H1 (cell line): ENCODE results near the gene OSCP1. TPM values are rescaled to one million over a fixed set of nuclear protein-coding genes. Genes with fewer than 3 reads are reported as not detected.

Experiments used
- CTCF ChIA-PET: fragments of 300-600 bp; sonication (Branson Sonifier 250); formaldehyde crosslinking; loops from one replicate; lab custom pipeline; 2021; ENCODE audit not compliant: partially characterized antibody; lab: Charles Lee
- POLR2A ChIA-PET: fragments of 300-600 bp; sonication (Branson Sonifier 250); formaldehyde crosslinking; loops from one replicate; lab custom pipeline; 2021; ENCODE audit warnings: inconsistent platforms; ENCODE audit not compliant: partially characterized antibody; lab: Charles Lee
- DNase-seq, 2 experiments: peaks; one replicate each; pipeline versions ENCODE4 v3.0.0 to v3.0.0-alpha.2; 2010 to 2022; ENCODE audit warnings: low spot score in 2 of 2, low read depth in 1 of 2, mixed read lengths in 1 of 2
- FAIRE-seq: peaks from 2 replicates; lab custom pipeline; 2011; peaks lifted over from hg19 to GRCh38; lab: Jason Lieb, UNC
- H2AFZ ChIP-seq: 2 replicates; pipeline ENCODE4 v1.8.1; 2012; ENCODE audit warnings: low read length, inconsistent platforms
- H2AK5ac ChIP-seq: 2 replicates; pipeline ENCODE4 v1.6.1; 2013; ENCODE audit warnings: low read depth, low read length
- H2BK120ac ChIP-seq: replicated peaks from 2 replicates; pipeline ENCODE3; 2013; ENCODE audit warnings: low read depth, low read length, inconsistent platforms
- H2BK12ac ChIP-seq: 2 replicates; pipeline ENCODE4 v1.6.1; 2013; ENCODE audit warnings: low read depth, low read length
- H2BK15ac ChIP-seq: 2 replicates; pipeline ENCODE4 v1.6.1; 2013; ENCODE audit warnings: low read length
- H2BK20ac ChIP-seq: 2 replicates; pipeline ENCODE4 v1.6.1; 2013; ENCODE audit warnings: low read length
- H2BK5ac ChIP-seq: 2 replicates; pipeline ENCODE4 v1.6.1; 2013; ENCODE audit warnings: low read depth, low read length
- H3K14ac ChIP-seq: 2 replicates; pipeline ENCODE4 v1.6.1; 2013; ENCODE audit warnings: inconsistent platforms; ENCODE audit not compliant: insufficient read length
- H3K18ac ChIP-seq: 2 replicates; pipeline ENCODE4 v1.6.1; 2013; ENCODE audit warnings: low read length; ENCODE audit errors: extremely low read depth
- H3K23ac ChIP-seq: 2 replicates; pipeline ENCODE4 v1.6.1; 2013; ENCODE audit warnings: inconsistent platforms; ENCODE audit not compliant: insufficient read length
- H3K23me2 ChIP-seq: 2 replicates; pipeline ENCODE4 v1.6.1; 2013; ENCODE audit warnings: low read depth, low read length
- H3K27ac ChIP-seq: 2 replicates; pipeline ENCODE4 v1.6.1; 2011; ENCODE audit warnings: low read depth, low read length, inconsistent platforms
- H3K27me3 ChIP-seq, 4 experiments: replicated peaks in 1 of 4; 1 replicate in 1 of 4; 2 replicates in 3 of 4; pipeline versions ENCODE4 v1.6.1 to v1.8.1; 2011 to 2013; ENCODE audit warnings: low read length in 3 of 4, mild to moderate bottlenecking in 3 of 4, inconsistent platforms in 2 of 4, mixed read lengths in 2 of 4, moderate library complexity in 1 of 4; ENCODE audit not compliant: control insufficient read depth in 3 of 4, insufficient read depth in 3 of 4; ENCODE audit errors: extremely low read depth in 1 of 4
- H3K36me3 ChIP-seq, 4 experiments: 2 replicates each; pipeline versions ENCODE4 v1.6.1 to v1.8.1; 2011 to 2013; ENCODE audit warnings: mild to moderate bottlenecking in 4 of 4, low read length in 3 of 4, moderate library complexity in 2 of 4, control low read depth in 1 of 4, inconsistent platforms in 1 of 4; ENCODE audit not compliant: insufficient read depth in 4 of 4, control insufficient read depth in 2 of 4
- H3K4ac ChIP-seq: replicated peaks from 2 replicates; pipeline ENCODE3; 2013; ENCODE audit warnings: low read length, low read depth, mixed read lengths, inconsistent platforms; ENCODE audit not compliant: insufficient read length
- H3K4me1 ChIP-seq, 4 experiments: replicated peaks in 1 of 4; 1 replicate in 1 of 4; 2 replicates in 3 of 4; pipeline versions ENCODE4 v1.6.1 to v1.8.1; 2011 to 2013; ENCODE audit warnings: low read length in 3 of 4, inconsistent platforms in 2 of 4, mixed read lengths in 1 of 4; ENCODE audit not compliant: insufficient read depth in 4 of 4, control insufficient read depth in 3 of 4
- H3K4me2 ChIP-seq, 2 experiments: 2 replicates each; pipeline versions ENCODE4 v1.6.1 to v1.8.1; 2011 to 2013; ENCODE audit warnings: low read depth in 2 of 2, low read length in 2 of 2, control low read depth in 1 of 2, inconsistent platforms in 1 of 2, mild to moderate bottlenecking in 1 of 2; ENCODE audit not compliant: insufficient read depth in 1 of 2
- H3K4me3 ChIP-seq, 4 experiments: fragments of 200-600, 300-600 bp in 1 of 4; sonication (generic), shearing (Covaris generic), sonication (Bioruptor Twin) in 1 of 4; 2 replicates each; pipeline versions ENCODE4 v1.5.1 to v1.8.1; 2011 to 2016; ENCODE audit warnings: low read length in 4 of 4, low read depth in 3 of 4, control low read depth in 2 of 4, inconsistent platforms in 2 of 4, mild to moderate bottlenecking in 2 of 4, mixed read lengths in 1 of 4, moderate library complexity in 1 of 4; ENCODE audit not compliant: insufficient read depth in 2 of 4; ENCODE audit errors: extremely low read depth in 1 of 4
- H3K56ac ChIP-seq: replicated peaks from 2 replicates; pipeline ENCODE3; 2013; ENCODE audit warnings: low read depth, mild to moderate bottlenecking, mixed read lengths, low read length, inconsistent platforms; ENCODE audit not compliant: insufficient read length
- H3K79me1 ChIP-seq: 2 replicates; pipeline ENCODE4 v1.6.1; 2013; ENCODE audit warnings: low read depth, low read length, control low read depth
- H3K79me2 ChIP-seq, 2 experiments: 2 replicates each; pipeline versions ENCODE4 v1.6.1 to v1.8.1; 2012 to 2013; ENCODE audit warnings: low read length in 2 of 2, mild to moderate bottlenecking in 2 of 2, inconsistent platforms in 1 of 2; ENCODE audit not compliant: insufficient read depth in 2 of 2, control insufficient read depth in 1 of 2
- H3K9ac ChIP-seq, 4 experiments: replicated peaks in 1 of 4; 1 replicate in 1 of 4; 2 replicates in 3 of 4; pipeline versions ENCODE4 v1.6.1 to v1.8.1; 2011 to 2013; ENCODE audit warnings: low read depth in 3 of 4, low read length in 3 of 4, control low read depth in 2 of 4, mild to moderate bottlenecking in 2 of 4, moderate library complexity in 2 of 4, inconsistent platforms in 1 of 4; ENCODE audit errors: extremely low read depth in 1 of 4
- H3K9me3 ChIP-seq, 2 experiments: 2 replicates each; pipeline versions ENCODE4 v1.6.1 to v1.8.1; 2012 to 2013; ENCODE audit warnings: mild to moderate bottlenecking in 2 of 2, moderate library complexity in 2 of 2, control low read depth in 1 of 2, inconsistent platforms in 1 of 2, low read depth in 1 of 2, low read length in 1 of 2, mixed read lengths in 1 of 2; ENCODE audit not compliant: insufficient read depth in 2 of 2
- H4K20me1 ChIP-seq, 2 experiments: replicated peaks in 1 of 2; 2 replicates each; pipeline versions ENCODE3 to v1.8.1; 2011 to 2013; ENCODE audit warnings: inconsistent platforms in 2 of 2, low read length in 2 of 2, mild to moderate bottlenecking in 1 of 2; ENCODE audit not compliant: insufficient read depth in 2 of 2, control insufficient read depth in 1 of 2
- H4K5ac ChIP-seq: 2 replicates; pipeline ENCODE4 v1.6.1; 2013; ENCODE audit warnings: low read length, low read depth, mixed read lengths, inconsistent platforms; ENCODE audit not compliant: insufficient read length
- H4K8ac ChIP-seq: 2 replicates; pipeline ENCODE4 v1.8.0; 2013; ENCODE audit warnings: mild to moderate bottlenecking, moderate library complexity, low read length, inconsistent platforms; ENCODE audit not compliant: insufficient read depth; ENCODE audit errors: extremely low read depth
- H4K91ac ChIP-seq: replicated peaks from 2 replicates; pipeline ENCODE3; 2013; ENCODE audit warnings: low read length, mixed read lengths, inconsistent platforms; ENCODE audit not compliant: insufficient read length
- CBX5 ChIP-seq: fragments of 300-800, 300-1000 bp; sonication (generic); IDR thresholded peaks from 2 replicates; pipeline ENCODE4 v1.7.1; 2016; ENCODE audit warnings: antibody characterized with exemption, low read length, low read depth
- JUN ChIP-seq: IDR thresholded peaks from 2 replicates; pipeline ENCODE4 v1.6.1; 2011; ENCODE audit warnings: low read depth, mild to moderate bottlenecking, improper control_type of control experiment, low read length
- RAD21 ChIP-seq, 2 experiments: IDR thresholded peaks in 1 of 2; conservative IDR thresholded peaks in 1 of 2; 2 replicates each; pipeline ENCODE4 v1.6.1; 2011; ENCODE audit warnings: low read depth in 2 of 2, low read length in 2 of 2, improper control_type of control experiment in 1 of 2, inconsistent platforms in 1 of 2, mild to moderate bottlenecking in 1 of 2, moderate library complexity in 1 of 2
- RXRA ChIP-seq: IDR thresholded peaks from 2 replicates; pipeline ENCODE4 v1.6.1; 2011; ENCODE audit warnings: low read depth, mild to moderate bottlenecking, low read length, moderate library complexity; ENCODE audit not compliant: insufficient read depth
- SIRT6 ChIP-seq: IDR thresholded peaks from one replicate; pipeline ENCODE4 v1.7.1; 2012; ENCODE audit warnings: low read length, inconsistent platforms
- WGBS, 2 experiments: shearing (Covaris generic) in 1 of 2; methylation state at CpG; one replicate each; pipeline versions ENCODE4 v1.1.6 to v1.1.7; 2013 to 2015; ENCODE audit warnings: low lambda C conversion rate in 2 of 2, mixed read lengths in 2 of 2, inconsistent platforms in 1 of 2, low coverage in 1 of 2, missing lambda C conversion rate in 1 of 2; ENCODE audit not compliant: insufficient replicate concordance in 2 of 2, insufficient coverage in 1 of 2, insufficient read length in 1 of 2; ENCODE audit errors: extremely low coverage in 1 of 2, missing lambda C conversion rate in 1 of 2; 5-methylcytosine and 5-hydroxymethylcytosine counted together
- polyA plus RNA-seq, 7 experiments: library from polyadenylated mRNA; depleted of rRNA in 3 of 7; stranded (reverse) in 5 of 7; unstranded in 2 of 7; fragments of >200 nt in 5 of 7; fragments of 200-250 nt in 2 of 7; gene quantifications; 1 replicate in 5 of 7; 2 replicates in 1 of 7; 4 replicates in 1 of 7; pipeline versions ENCODE4 v1.2.1 to v1.2.3, GENCODE V29; 2011 to 2013; ENCODE audit warnings: missing spikeins in 2 of 7, mixed read lengths in 2 of 7
- total RNA-seq: library from RNA; stranded (reverse); fragmentation: NEBNext Ultra II Directional; extraction: Animal tissue kit (Norgen Biotek cat#: 25700); gene quantifications from 2 replicates; pipeline ENCODE4 v1.2.1, GENCODE V29; 2021

The OSCP1 gene
- total and polyA plus RNA-seq, 2 of the 8 experiments (the other 6 are each of a cell fraction or from before 2014, with no cell fraction given): 1.8 to 3.3 TPM

- no peak within 1 kb of the TSS for H2BK20ac ChIP-seq
- TF ChIP-seq CBX5 (no peak), SIRT6 (no peak), JUN (no peak), RAD21 (IDR thresholded peaks at IDR 0.05 in 1 of 2, conservative IDR thresholded peaks at IDR 0.05 in 1 of 2; ENCODE audit: low read depth in 2 of 2, low read length in 2 of 2) (no peak), RXRA (no peak)
- no peak for DNase-seq
- no peak within 1 kb of the TSS for H2BK120ac ChIP-seq
- H3K56ac ChIP-seq: no peak within 1 kb of the TSS
- no peak within 1 kb of the TSS for H3K23ac ChIP-seq
- H2AK5ac ChIP-seq: no peak within 1 kb of the TSS
- H4K91ac ChIP-seq: no peak within 1 kb of the TSS
- H3K9me3 ChIP-seq: no peaks in the 10 kb centered on the region
- ChIA-PET POLR2A (interaction anchor here (0.8 to 1.0 kb wide), 2 partner anchors 10 to 29 kb away, joined by 3 to 4 read pairs; no protein-coding TSS in a partner anchor), CTCF (interaction anchor here (1.0 to 1.7 kb wide), 5 partner anchors 17 to 333 kb away, joined by 3 to 11 read pairs (median 4); partner anchors contain the start of genes MRPS15 and TRAPPC3)
- no peak within 1 kb of the TSS for H3K4me2 ChIP-seq
- WGBS, 2 experiments: 79% methylated on average over 13 of the region's 13 CpGs; no CpG with 5 or more reads in 1 of the 2 experiments
- H3K27ac ChIP-seq: no peak within 1 kb of the TSS
- no peaks in the 10 kb centered on the region for H3K79me2 ChIP-seq
- H3K4me3 ChIP-seq: no peak within 1 kb of the TSS
- H3K23me2 ChIP-seq: no peaks in the 10 kb centered on the region
- no peak for FAIRE-seq
- 0 out of 2 replicates have a peak within 1 kb of the TSS, but pooled peaks have one; percentile 14 for H2BK12ac ChIP-seq
- H3K27me3 ChIP-seq: no peaks in the 10 kb centered on the region
- H3K9ac ChIP-seq: no peak within 1 kb of the TSS; a peak in 2 of 7 replicates
- H2BK5ac ChIP-seq: no peak within 1 kb of the TSS
- H2BK15ac ChIP-seq: no peak within 1 kb of the TSS
- H3K18ac ChIP-seq: no peak within 1 kb of the TSS
- no peaks in the 10 kb centered on the region for H4K20me1 ChIP-seq
- no peak within 1 kb of the TSS for H4K8ac ChIP-seq
- H4K5ac ChIP-seq: no peak within 1 kb of the TSS
- H3K14ac ChIP-seq: no peak within 1 kb of the TSS
- no peaks in the 10 kb centered on the region for H3K36me3 ChIP-seq
- no peaks in the 10 kb centered on the region for H3K79me1 ChIP-seq
- H2AFZ ChIP-seq: no peak within 1 kb of the TSS
- no peak within 1 kb of the TSS for H3K4ac ChIP-seq
- H3K4me1 ChIP-seq: peaks cover 0 to 2% (median 0%) of the 10 kb centered on the region in 4 experiments; a peak in 3 of 7 replicates
Measured at GRCh38 chr1:36482724-36483388, 32.6 kb upstream of the OSCP1 start, which contains the start of gene CSF3R. TSS of gene CSF3R (minus strand) at chr1:36482913. CDS start at chr1:36479496, 3,417 bp downstream.
